ENCODE measurements around the gene GPR142. TPM values are rescaled to one million over a fixed set of nuclear protein-coding genes. Genes with fewer than 3 reads are reported as not detected.
"Not testable (repeated sequence)": the region's sequence is repeated elsewhere in the genome, so short reads cannot be mapped to it uniquely, and the experiment has no call there.

GPR142 gene
- total RNA-seq, 1 donor: not detected

- no peak for TF ChIP-seq CTCF (IDR thresholded peaks at IDR 0.05; ENCODE audit: insufficient read depth, low read length)
- H3K4me3 ChIP-seq (ENCODE audit: low read depth, low read length): no peak overlapping the region
- no peak for DNase-seq (ENCODE audit: low read depth)
These were observed 29.3 kb downstream of the GPR142 start for GRCh38 chr17:74396567-74396966.

GRCh38 chr17:74402048-74402447 is 34.7 kb downstream of the GPR142 start:
- no peak for DNase-seq (ENCODE audit: low read depth)
- no peak for TF ChIP-seq CTCF (IDR thresholded peaks at IDR 0.05; ENCODE audit: insufficient read depth, low read length)

GRCh38 chr17:74403512-74404137 is 36.3 kb downstream of the GPR142 start:
- DNase-seq (ENCODE audit: low read depth): no peak

More at GRCh38 chr17:74402048-74402447, 34.7 kb downstream of the GPR142 start:
- H3K4me3 ChIP-seq (ENCODE audit: low read depth, low read length): no peak overlapping the region

GRCh38 chr17:74404218-74404617 is 36.9 kb downstream of the GPR142 start:
- TF ChIP-seq CTCF (IDR thresholded peaks at IDR 0.05; ENCODE audit: insufficient read depth, low read length): no peak
- no peak overlapping the region for H3K4me3 ChIP-seq (ENCODE audit: low read depth, low read length)
- DNase-seq (ENCODE audit: low read depth): no peak

More at GRCh38 chr17:74403512-74404137, 36.3 kb downstream of the GPR142 start:
- no peak for TF ChIP-seq CTCF (IDR thresholded peaks at IDR 0.05; ENCODE audit: insufficient read depth, low read length)
- H3K4me3 ChIP-seq (ENCODE audit: low read depth, low read length): no peak overlapping the region

- no peak for DNase-seq (ENCODE audit: low read depth)
- no peak for TF ChIP-seq CTCF (IDR thresholded peaks at IDR 0.05; ENCODE audit: insufficient read depth, low read length)
- no peak overlapping the region for H3K4me3 ChIP-seq (ENCODE audit: low read depth, low read length)
These were observed 37.5 kb downstream of the GPR142 start for GRCh38 chr17:74404789-74405188.

GRCh38 chr17:74405311-74405710 is 38.0 kb downstream of the GPR142 start:
- H3K4me3 ChIP-seq (ENCODE audit: low read depth, low read length); DNase-seq (ENCODE audit: low read depth): not testable (repeated sequence)

- DNase-seq (ENCODE audit: low read depth): no peak
- no peak overlapping the region for H3K4me3 ChIP-seq (ENCODE audit: low read depth, low read length)
- TF ChIP-seq CTCF (IDR thresholded peaks at IDR 0.05; ENCODE audit: insufficient read depth, low read length): no peak
These were observed 40.1 kb downstream of the GPR142 start for GRCh38 chr17:74407384-74407783.

All from fibroblast of the aortic adventitia (primary cell).